Astrocyte of the spinal cord (primary cell): ENCODE measurements around the gene SH3GLB1.

Source experiments
- DNase-seq: peaks from one replicate; pipeline ENCODE4 v3.0.0; 2011; ENCODE audit warnings: low read depth, low spot score
- H3K4me3 ChIP-seq: 2 replicates; pipeline ENCODE4 v1.5.1; 2011; ENCODE audit warnings: low read depth, mild to moderate bottlenecking, low read length, moderate library complexity
- in situ Hi-C: cut with HindIII; loops from 2 replicates; pipeline ENCODE4 v1.10.0; 2017; ENCODE audit warnings: low sequenced_read_pairs
- TF ChIP-seq, protein P1 (sequence below): IDR thresholded peaks from 2 replicates; pipeline ENCODE4 v1.5.1; 2012; ENCODE audit warnings: low read depth, mild to moderate bottlenecking, low read length, inconsistent platforms

SH3GLB1 gene

DNA sequence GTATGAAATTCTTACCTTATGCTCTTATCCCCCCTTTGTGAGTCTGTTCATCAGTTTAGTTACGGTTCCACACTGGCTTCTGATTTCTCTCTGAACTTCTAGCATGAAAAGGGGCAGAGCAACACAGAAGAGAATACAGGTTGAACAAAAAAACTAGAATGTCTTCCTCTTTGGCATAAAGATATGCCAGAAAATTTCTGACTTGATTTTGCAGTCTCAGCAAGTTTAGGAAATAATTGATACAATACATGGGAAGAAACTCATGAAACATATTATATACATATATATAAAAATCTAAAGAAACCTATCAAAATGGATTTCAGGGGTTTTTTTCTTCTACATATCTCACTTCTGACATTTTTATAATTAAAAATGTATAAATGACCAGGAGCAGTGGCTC lies 27.0 kb downstream of the SH3GLB1 start:
- TF ChIP-seq, protein P1, sequence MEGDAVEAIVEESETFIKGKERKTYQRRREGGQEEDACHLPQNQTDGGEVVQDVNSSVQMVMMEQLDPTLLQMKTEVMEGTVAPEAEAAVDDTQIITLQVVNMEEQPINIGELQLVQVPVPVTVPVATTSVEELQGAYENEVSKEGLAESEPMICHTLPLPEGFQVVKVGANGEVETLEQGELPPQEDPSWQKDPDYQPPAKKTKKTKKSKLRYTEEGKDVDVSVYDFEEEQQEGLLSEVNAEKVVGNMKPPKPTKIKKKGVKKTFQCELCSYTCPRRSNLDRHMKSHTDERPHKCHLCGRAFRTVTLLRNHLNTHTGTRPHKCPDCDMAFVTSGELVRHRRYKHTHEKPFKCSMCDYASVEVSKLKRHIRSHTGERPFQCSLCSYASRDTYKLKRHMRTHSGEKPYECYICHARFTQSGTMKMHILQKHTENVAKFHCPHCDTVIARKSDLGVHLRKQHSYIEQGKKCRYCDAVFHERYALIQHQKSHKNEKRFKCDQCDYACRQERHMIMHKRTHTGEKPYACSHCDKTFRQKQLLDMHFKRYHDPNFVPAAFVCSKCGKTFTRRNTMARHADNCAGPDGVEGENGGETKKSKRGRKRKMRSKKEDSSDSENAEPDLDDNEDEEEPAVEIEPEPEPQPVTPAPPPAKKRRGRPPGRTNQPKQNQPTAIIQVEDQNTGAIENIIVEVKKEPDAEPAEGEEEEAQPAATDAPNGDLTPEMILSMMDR = no peak
- no peak for DNase-seq
- no peak overlapping the region for H3K4me3 ChIP-seq
- in situ Hi-C loops = no loop called here

DNA sequence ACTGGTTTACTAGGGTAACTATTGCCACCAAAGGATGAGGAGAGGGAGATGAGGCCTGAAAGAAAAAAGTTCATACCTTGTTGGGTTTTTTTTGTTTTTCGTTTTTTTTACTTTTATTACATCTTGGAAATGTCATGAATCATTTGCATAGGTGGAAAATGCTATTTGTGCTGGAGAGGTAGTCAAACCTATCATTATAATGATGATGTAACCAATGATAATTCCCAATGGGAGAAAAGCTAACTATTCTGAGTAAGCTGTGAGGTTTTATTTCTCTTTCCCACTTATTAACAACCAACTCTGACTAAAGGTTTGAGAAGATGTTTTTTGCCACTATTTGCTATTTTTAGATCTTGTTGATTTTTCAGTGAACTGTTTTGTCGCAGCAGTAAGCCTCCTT lies 29.0 kb downstream of the SH3GLB1 start:
- no peak overlapping the region for H3K4me3 ChIP-seq
- TF ChIP-seq, protein P1 = no peak
- no peak for DNase-seq
- in situ Hi-C loops = no loop called here

DNA sequence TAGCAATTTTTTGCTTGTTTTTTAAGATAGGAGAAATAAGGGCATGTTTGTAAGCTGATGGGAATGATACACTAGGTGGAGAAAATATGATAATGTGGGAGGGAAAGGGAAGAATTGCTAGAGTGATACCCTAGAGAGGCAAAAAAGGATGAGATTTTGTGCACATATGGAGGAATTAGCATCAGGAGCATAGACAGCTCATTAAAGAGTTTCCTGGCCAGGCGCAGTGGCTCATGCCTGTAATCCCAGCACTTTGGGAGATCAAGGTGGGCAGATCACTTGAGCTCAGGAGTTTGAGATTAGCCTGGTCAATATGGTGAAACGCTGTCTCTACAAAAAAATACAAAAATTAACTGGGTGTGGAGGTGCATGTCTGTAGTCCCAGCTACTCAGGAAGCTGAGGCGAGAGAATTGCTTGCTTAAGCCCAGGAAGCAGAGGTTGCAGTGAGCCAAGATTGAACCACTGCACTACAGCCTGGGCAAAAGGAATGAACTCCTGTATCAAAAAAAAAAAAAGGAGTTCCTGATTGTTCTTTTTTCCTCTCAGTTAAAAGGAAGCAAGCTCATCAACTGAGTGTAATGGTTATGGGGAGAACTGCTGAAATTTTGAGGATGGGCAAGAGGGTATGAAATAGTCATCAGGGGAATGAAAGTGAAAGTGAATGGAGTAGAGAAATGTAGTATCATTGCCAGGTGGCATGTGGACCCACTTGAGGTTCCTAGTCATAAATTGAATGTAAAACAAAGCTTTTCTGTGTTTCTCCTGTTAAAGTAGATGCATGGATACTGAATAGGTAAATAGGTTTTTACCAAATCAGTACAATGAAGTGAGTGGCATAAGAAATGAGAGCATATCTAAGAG lies 35.5 kb downstream of the SH3GLB1 start:
- in situ Hi-C loops = no loop called here
- TF ChIP-seq, protein P1 = no peak
- no peak overlapping the region for H3K4me3 ChIP-seq
- DNase-seq = no peak

DNA sequence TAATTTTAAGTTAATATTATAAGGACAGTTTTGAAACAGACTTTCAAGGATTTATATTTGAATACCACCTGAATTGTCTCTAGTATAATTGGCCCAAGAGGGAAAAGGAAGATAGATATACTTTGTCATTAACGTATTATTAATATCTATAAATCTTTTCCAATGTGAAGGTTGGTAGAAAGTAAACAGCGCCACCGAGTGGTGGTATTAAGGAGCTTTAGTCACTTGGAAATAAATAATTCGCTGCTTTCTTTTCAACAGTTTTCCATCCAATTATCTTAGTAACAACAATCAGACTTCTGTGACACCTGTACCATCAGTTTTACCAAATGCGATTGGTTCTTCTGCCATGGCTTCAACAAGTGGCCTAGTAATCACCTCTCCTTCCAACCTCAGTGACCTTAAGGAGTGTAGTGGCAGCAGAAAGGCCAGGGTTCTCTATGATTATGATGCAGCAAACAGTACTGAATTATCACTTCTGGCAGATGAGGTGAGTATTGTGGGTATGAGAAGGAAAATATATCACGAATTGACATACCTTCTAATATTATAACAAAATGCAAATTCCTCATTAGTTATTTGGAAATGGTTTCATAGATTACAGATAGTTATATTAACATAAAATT lies 37.7 kb downstream of the SH3GLB1 start:
- no peak overlapping the region for H3K4me3 ChIP-seq
- in situ Hi-C loops = no loop called here
- peak; percentile 31 for DNase-seq
- TF ChIP-seq, protein P1 = peak; percentile 57

DNA sequence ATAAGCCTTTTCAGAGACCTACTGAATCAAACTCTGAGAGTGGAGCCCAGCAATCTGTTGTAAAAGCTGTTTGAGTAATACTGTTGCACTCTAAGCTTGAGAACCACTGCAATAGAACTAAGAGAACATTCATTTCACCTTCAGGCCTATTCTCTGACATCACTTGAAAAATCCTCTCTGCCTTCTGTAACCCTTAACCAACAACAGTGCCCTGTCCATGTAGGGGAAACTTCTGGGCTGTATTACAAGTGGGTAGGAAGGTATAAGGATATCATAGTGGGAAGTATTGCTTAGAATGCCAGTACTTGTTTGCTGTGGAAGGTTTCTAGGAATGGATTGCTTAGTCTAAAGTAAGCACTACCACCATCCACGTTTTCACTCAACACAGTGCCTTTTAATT lies 42.9 kb downstream of the SH3GLB1 start:
- TF ChIP-seq, protein P1 = no peak
- in situ Hi-C loops = no loop called here
- H3K4me3 ChIP-seq = no peak overlapping the region
- no peak for DNase-seq

DNA sequence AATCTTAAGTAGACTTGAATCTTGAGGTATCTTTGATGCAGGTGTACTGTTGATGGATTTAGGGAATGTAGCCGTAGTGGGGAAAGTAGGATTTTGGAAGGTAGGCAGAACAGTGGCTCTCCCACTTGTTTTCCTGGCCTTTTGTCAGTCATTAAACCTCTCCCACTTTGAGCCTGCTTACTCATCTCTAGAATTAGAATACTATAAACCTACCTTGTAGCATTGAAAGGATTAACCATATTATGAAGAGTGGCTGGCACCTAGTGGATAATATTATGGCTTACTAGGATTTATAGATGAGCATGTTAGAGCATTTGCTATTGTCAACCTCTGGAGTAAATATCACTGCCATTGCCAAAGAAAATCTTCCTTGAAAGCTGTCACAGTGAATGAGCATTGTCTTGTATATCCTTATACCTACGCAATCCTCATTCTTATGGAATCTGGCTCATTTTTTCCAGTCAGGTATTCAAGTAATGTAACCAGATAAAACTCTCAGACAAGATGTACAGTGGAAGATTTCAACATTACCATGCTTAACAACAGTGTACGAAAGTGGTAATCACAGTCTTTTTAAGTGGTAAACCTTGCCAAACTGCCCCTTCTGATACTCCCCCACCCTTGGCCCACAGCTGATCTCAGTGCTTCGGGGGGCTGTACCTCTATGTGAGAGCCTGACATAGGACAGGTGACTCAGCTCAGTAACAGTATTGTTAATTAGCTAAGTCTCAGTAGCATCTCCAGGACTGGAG lies 44.4 kb downstream of the SH3GLB1 start:
- in situ Hi-C loops = no loop called here
- DNase-seq = no peak
- H3K4me3 ChIP-seq = no peak overlapping the region
- TF ChIP-seq, protein P1 = no peak
